ENCODE measurements around the gene USP47.

Gene USP47

DNA sequence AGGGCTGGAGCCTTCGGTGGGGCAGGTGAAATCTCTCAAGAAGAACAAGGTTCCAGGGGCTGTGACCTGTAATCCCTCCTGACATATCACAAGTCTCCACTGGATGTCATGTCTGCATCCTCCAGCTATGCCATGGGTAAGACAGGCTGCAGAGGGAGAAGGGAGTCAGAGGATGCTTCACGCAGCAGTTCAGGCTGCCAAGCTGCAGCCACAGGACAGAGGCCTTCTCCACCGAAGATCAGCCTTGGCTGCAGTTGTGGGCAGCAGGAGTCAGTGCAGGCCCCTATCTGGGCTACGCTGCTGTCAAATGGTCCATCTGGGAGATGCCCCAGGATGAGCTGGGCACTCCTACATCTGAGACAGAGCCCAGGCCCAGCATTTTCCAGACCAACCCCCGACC is 141.7 kb downstream of the USP47 start:
- H3K4me3 Mint-ChIP-seq, result no peak overlapping the region
- TF ChIP-seq, protein P1, sequence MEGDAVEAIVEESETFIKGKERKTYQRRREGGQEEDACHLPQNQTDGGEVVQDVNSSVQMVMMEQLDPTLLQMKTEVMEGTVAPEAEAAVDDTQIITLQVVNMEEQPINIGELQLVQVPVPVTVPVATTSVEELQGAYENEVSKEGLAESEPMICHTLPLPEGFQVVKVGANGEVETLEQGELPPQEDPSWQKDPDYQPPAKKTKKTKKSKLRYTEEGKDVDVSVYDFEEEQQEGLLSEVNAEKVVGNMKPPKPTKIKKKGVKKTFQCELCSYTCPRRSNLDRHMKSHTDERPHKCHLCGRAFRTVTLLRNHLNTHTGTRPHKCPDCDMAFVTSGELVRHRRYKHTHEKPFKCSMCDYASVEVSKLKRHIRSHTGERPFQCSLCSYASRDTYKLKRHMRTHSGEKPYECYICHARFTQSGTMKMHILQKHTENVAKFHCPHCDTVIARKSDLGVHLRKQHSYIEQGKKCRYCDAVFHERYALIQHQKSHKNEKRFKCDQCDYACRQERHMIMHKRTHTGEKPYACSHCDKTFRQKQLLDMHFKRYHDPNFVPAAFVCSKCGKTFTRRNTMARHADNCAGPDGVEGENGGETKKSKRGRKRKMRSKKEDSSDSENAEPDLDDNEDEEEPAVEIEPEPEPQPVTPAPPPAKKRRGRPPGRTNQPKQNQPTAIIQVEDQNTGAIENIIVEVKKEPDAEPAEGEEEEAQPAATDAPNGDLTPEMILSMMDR (IDR thresholded peaks at IDR 0.05), result no peak
- H3K4me1 Mint-ChIP-seq, result peaks cover 22% of the 10 kb centered on the region
- H3K9me3 Mint-ChIP-seq, result no peaks in the 10 kb centered on the region
- peaks cover 2% of the 10 kb centered on the region for H3K27me3 Mint-ChIP-seq (ENCODE audit: low read depth, poor library complexity)
- no peaks in the 10 kb centered on the region for H3K36me3 Mint-ChIP-seq (ENCODE audit: low read depth)
- no peak for DNase-seq
- no peak overlapping the region for H3K27ac Mint-ChIP-seq

DNA sequence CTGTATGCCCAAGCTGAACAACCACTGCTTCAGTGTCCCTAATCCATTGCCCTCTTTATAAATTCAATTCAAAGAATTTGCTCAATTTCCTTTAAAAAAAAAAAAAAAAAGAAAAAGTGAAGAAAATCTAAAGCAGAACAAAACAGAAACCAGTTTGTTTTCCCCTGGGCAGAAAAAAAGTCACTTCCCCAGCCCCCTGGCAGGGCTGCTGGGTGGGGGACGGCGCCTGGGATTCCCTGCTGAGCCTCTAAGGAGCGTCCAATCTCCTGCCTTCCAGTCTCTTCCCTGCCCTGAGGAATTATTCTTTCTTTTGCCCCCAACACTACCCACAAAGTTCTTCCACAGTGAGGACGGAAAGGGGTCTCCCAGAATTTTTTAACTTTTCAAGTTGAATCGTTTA is 142.8 kb downstream of the USP47 start:
- no peak for DNase-seq
- H3K27me3 Mint-ChIP-seq (ENCODE audit: low read depth, poor library complexity), result no peaks in the 10 kb centered on the region
- no peak overlapping the region for H3K4me3 Mint-ChIP-seq
- H3K27ac Mint-ChIP-seq, result no peak overlapping the region
- no peaks in the 10 kb centered on the region for H3K9me3 Mint-ChIP-seq
- TF ChIP-seq, protein P1 (IDR thresholded peaks at IDR 0.05), result no peak
- H3K4me1 Mint-ChIP-seq, result peaks cover 15% of the 10 kb centered on the region
- H3K36me3 Mint-ChIP-seq (ENCODE audit: low read depth), result no peaks in the 10 kb centered on the region

DNA sequence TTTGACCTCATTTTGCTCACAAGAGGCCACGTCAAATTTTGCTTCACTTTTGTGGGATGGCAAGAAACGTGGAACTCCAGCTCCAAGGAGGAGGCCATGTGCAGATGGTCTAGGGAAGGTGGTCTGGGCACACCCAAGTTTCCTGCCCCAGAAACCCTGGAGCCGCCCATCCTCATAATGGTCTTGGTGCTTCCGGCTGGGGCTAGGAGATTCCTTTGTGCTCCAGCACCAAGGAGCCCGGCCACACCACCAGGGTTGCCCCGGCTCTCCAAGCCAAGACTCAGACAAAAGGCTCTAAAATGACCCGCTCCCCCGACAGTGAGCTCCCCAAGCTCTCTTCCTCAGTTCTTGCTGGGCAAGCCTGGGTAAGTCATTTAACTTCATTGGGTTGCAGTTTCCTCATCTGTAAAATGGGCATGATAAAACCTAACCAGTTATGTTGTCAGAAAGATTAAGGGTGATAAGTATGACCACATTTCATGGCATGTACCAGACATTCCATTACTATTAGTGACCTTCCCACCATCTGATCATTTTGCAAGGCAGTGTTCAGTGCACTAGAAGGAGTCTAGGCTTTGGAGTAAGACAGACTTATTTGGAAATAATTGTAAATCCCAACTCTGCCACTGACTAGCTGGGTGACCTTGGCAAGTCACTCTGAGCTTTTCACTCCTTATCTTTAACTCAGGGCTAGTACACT is 143.4 kb downstream of the USP47 start:
- TF ChIP-seq, protein P1 (IDR thresholded peaks at IDR 0.05), result no peak
- Mint-ChIP-seq H3K4me3 (no peak overlapping the region), H3K4me1 (peaks cover 9% of the 10 kb centered on the region), H3K36me3 (ENCODE audit: low read depth) (no peaks in the 10 kb centered on the region), H3K9me3 (no peaks in the 10 kb centered on the region), H3K27ac (no peak overlapping the region), H3K27me3 (ENCODE audit: low read depth, poor library complexity) (no peaks in the 10 kb centered on the region)
- DNase-seq, result no peak

DNA sequence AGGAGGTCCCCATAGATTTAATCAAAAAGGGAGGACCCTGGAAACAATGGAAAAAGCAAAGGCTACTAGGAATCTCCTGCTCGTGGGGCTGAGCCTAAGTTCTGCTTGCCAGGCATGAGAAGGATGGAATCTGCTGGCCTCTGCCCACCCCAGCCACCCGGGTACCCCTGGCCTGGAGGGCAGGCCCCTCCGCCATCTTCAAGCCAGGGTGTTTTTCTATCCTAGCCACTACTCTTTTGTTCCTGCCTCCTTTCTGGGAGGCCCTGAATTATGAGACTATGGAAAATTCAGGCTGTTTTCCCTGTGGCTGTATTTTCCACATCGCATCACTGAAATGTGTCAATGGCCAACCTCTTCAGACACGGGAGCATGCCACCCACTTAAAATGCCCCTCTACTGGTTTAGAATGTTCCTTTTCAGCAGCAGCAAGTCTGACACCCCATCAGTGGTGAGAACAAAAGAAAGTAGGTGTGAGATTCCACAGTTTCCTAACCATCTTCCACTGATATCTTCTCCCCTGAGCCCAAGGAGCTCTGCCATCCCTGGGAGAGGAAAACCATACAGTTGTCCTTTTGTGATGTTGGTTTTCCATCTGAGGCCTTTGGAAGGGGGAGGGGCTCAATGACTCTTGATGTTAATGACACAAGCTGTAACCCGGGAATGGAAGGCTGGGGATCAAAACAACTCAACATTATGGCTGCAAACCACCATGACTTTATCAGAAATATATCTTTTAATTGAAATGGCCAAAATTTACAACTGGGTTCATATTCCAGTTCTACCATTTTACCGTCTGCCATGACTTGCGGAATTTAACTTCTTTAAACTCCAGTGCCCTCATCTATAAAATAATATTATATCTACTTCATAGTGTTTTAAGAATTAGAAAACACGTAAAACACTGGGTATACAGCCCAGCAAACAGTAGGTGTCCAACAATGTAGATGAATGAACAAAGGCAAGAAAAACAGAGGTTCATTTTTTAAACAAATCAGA is 144.5 kb downstream of the USP47 start:
- Mint-ChIP-seq H3K27ac (no peak overlapping the region), H3K27me3 (ENCODE audit: low read depth, poor library complexity) (no peaks in the 10 kb centered on the region), H3K4me1 (peaks cover under 1% of the 10 kb centered on the region), H3K36me3 (ENCODE audit: low read depth) (no peaks in the 10 kb centered on the region), H3K4me3 (no peak overlapping the region), H3K9me3 (no peaks in the 10 kb centered on the region)
- DNase-seq, result no peak
- TF ChIP-seq, protein P1 (IDR thresholded peaks at IDR 0.05), result no peak

DNA sequence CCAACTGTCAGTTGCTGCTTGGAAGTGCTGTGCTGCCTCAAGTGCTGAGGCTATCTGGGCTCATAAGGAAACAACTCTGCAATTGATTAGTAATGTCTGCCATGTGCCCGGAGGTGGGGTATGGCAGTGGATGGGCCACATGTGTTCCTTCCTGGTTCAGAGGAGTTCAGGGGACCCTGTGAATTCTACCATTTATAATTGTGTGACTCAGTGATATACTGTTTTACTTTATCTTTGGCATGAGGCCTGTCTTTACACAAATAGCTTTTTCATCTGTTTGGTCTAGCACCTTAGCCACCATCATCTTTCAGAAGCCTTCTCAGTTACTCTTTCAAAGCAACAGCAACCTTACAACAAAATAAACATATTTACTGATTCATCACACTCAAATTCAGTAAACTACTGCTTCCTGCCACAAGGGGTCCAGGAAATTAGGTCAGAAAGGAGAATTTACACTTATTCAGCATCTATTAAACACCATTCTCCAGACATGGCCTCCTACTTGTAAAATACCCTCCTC is 145.8 kb downstream of the USP47 start:
- Mint-ChIP-seq H3K4me3 (no peak overlapping the region), H3K36me3 (ENCODE audit: low read depth) (no peaks in the 10 kb centered on the region), H3K27ac (no peak overlapping the region), H3K9me3 (no peaks in the 10 kb centered on the region), H3K27me3 (ENCODE audit: low read depth, poor library complexity) (no peaks in the 10 kb centered on the region), H3K4me1 (peaks cover 11% of the 10 kb centered on the region)
- TF ChIP-seq, protein P1 (IDR thresholded peaks at IDR 0.05), result peak; percentile 35
- no peak for DNase-seq
